ENCODE measurements around the gene SPACA9.

SPACA9 gene

GRCh38 chr9:132894862-132895835, 16.5 kb downstream of the SPACA9 start:
- no peak for DNase-seq

- no peak for DNase-seq
Observed at GRCh38 chr9:132896264-132896663, 17.6 kb downstream of the SPACA9 start.

- no peak for DNase-seq
Observed at GRCh38 chr9:132896906-132897305, 18.2 kb downstream of the SPACA9 start.

GRCh38 chr9:132898051-132898450, 19.4 kb downstream of the SPACA9 start:
- DNase-seq: no peak

DNA sequence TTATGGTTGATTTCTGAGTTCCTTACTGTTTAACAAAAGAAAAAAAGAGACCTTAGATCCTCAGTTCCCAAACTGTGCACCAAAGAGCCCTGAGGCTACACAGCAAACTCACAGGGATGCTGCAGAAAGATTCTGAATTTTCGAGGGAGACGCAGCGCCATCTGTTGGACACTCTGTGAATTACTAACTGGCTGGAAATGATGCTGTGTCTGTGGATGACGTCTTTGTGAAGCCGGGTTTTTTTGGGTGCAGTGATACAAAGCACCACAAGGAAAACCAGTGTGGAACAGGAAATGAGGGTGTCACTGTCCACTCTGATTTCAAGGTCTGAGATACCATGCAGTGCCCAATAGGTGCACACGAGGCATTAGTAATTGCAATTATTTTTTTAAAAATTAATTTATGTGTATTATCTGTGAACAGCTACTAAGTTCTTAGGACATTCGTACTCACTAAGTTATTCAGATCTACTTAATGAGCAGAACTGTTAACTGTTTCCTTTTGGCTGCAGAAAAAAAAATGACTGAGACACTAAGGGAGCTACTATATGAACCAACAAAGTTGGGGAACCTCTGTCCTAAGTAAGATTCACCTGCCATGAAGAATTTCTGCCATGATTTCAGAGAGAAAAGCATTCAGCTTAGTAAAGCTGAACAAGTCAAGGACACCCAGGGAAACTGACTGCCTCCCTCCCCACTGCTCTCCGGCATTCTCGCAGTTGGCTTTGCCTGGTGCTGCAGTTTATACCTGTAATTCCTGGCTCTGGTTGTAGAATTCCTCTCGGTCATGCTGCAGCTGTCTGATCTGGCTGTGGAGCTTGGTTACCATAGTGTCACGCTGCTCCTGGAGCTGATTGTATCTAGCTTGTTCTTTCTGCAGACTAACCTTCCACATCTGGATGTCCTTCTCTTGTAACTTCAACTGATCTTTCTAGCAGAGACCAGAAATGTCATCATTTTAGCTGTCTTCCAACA, 23.4 kb downstream of the SPACA9 start:
- peak; percentile 84 for DNase-seq

DNA sequence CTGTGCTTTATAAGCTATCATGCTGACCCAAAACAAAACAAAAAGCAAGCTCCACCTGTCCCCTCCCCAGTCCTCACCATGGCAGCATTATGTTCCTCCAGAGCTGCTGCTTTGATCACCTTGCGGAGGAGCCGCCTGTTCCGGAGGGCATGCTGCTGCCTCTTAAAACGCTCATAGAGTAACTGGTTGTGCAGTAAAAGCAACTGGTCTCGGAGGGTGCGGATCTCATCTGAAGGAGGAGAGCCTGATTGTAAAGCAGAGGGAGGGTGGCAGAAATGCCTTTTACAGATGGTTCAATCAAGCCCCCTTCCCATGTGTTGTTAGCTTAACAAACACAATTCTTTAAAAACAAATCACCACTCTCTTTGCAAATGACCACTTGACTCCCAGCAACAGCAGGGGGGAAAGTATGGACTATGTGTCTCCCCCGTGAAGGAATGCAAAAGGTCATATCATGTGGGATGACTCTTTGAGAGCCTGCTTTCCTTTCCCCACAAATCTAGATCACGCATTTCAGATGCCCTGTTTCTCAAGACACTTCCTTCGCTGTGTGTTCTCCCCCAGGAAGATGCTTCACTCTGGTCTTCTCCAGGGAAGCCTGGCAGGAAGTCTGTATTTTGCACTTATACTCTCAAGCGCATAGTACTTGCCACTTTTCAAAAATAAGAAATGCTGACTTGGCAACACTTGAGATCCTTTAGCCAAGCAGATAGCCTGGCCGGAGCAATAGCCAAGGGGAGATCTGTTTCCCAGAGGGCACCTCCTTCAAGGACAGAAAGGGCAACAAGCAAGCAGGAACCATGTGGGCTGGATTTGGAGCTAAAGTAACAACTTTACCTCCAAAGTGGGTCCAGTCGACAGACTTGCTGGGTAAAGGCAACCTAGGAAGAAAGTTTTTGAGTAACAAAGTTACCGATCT, 25.1 kb downstream of the SPACA9 start:
- no peak for DNase-seq

DNA sequence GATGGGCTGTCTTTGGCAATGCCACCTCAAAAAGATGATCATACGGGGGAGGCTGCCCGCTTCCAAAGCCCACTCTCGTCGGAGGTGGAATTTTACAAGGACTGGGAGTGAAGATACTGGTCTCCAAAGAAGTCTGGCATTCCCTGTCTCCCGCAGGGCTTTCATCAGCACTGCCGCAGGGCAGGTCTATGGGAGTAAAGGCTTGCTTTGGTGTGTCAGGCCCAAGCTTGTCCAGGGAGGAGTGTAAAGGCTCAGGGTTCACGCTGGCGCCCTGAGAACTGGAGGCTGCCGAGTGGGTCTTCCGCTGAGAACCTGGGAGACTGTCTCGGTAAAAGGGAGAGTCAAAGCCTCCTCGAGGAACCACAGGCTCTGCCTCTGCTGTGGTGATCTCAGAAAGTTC, 27.0 kb downstream of the SPACA9 start:
- no peak for DNase-seq

DNA sequence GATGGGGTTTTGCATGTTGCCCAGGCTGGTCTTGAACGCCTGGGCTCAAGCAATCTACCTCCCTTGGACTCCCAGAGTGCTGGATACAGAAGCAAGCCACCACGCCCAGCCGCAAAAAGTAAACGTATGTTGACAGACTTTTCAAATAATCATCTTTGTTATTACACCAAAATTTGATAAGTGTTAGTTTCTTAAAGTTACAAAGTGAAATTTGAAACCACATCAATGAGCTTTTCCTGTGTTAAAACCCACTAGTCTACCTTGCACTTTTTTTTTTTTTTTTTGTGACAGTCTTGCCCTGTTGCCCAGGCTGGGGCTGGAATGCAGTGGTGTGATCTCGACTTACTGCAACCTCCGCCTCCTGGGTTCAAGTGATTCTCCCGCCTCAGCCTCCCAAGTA, 29.9 kb downstream of the SPACA9 start:
- peak; percentile 52 for DNase-seq

GRCh38 chr9:132909311-132909710, 30.6 kb downstream of the SPACA9 start:
- no peak for DNase-seq

GRCh38 chr9:132910376-132910775, 31.7 kb downstream of the SPACA9 start:
- no peak for DNase-seq

- no peak for DNase-seq
Observed at GRCh38 chr9:132912131-132912530, 33.4 kb downstream of the SPACA9 start.

GRCh38 chr9:132914924-132915323, 36.2 kb downstream of the SPACA9 start:
- no peak for DNase-seq

DNA sequence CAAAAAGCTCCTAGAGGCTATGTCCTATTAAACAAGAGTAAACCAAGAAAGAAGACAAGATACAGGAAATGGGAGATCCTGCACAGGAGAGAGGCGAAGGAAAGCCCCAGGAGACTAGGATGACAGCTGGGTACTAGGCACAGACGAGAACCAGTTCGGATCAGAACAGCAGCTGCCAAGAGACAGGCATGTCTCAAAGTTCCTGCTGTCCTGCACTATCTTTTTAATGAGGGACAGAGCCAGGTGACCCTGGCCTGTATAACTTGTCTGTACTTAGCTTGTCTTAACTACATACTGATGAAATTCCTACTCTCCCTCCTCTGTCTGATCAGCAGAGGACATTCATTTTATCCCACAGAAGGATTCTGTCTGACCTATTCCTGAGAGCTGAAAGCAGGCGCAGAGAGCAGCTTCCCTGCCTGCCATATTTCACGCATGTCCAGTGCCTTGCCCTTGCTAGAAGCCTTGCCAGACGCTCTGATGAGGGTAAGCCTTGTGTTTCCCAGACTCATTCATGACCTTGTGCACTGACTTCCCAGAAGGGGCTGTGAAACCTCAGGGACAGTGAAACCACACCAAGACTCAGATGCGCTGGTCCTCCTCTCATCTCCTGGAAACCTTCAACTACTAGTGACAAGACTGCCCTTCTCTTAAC, 41.0 kb downstream of the SPACA9 start:
- no peak for DNase-seq

GRCh38 chr9:132923346-132923902, 44.7 kb downstream of the SPACA9 start:
- DNase-seq: no peak

DNA sequence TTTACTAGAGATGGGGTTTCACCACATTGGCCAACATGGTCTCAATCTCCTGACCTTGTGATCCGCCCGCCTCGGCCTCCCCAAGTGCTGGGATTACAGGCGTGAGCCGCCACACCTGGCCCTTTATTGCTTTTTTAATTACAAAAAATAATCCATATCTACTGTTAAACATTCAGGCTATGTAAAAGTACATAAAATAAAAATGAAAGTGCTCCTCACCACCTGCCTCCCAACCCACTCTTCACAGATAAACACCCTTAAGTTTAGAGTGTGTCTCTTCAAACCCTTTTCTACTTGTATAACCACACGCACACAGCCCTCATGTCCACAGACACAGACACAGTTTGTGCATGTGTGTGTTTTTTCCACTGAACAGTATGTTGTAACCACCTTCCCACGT, 49.0 kb downstream of the SPACA9 start:
- no peak for DNase-seq

DNA sequence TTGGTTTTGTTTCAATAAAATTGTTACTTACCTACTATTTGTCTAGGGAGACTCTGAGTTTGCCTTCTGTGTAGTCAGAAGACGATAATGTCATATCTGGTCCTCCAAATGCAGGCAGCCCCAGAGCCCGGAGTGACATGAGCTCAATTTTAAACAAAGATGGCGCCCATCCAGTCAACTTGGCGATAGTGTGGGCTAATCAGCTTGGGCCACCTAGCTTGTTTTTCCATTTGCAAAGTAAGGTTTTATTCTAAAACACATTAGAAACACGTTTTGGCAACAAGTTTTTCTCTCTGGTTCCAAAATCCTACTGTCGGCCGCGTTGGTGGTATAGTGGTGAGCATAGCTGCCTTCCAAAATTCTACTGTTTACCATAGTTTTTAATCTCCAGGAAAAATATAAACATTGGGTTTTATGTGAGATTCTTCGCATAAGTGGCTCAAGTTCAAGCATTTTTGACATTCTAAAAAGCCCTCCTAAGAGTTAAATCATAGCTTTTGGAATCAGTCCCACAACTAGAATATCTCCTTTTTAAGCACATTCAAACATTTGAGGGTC, 52.6 kb downstream of the SPACA9 start:
- DNase-seq: no peak

DNA sequence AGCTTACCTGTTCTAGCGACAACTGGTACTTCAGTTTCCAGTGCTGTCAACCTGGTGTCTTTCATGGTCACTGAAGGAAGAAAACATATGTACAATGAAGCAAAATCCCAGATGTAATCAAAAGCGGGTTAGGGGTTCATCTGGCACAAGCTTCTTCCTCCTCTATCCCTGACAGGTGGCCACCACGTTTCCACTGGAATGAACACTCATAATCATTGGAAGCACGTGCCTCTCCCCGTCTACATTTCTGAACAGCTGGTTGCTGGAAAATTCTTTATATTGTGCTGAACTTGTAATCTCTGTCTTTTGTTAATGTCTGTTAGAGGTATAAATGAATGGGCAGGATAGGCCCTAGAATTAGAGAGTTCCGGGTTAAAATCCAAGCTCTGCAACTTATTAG, 56.3 kb downstream of the SPACA9 start:
- DNase-seq: no peak

- no peak for DNase-seq
Observed at GRCh38 chr9:132937463-132937901, 58.8 kb downstream of the SPACA9 start.

DNA sequence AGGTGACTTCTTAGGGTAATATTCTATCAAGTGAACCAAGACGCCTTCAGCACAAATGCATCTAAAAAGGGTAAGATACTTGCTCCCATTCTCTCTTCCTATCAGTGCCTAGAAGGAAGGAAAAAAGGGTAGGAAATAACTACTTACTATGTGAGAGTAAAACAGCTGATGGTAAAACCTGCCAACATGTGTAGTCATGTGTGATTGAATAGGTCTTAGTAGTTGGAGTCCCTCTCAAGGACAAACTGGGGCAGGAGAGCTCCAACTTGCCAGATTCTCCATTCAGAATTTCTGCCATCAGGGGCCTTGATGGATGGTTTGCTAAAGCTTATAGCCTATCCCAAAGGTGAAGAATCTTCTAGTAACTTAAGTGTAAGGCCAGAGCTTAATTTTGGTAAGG, 60.5 kb downstream of the SPACA9 start:
- DNase-seq: no peak
